Measurements from ENCODE around the gene NPC1.

GRCh38 chr18:23519734-23520133, 66.6 kb downstream of the NPC1 start:
- TF ChIP-seq CTCF (IDR thresholded peaks at IDR 0.05), result no peak
- TF ChIP-seq POLR2A (IDR thresholded peaks at IDR 0.05), result no peak
- TF ChIP-seq POLR2AphosphoS5 (IDR thresholded peaks at IDR 0.05), result no peak

Measured in stomach (tissue), 4 donors.